ENCODE results near the gene PTPRQ.

PTPRQ gene

GRCh38 chr12:80717856-80718255 is 273.8 kb downstream of the PTPRQ start (continued):
- TF ChIP-seq CSRNP3 (CRISPR knock-in tag; IDR thresholded peaks at IDR 0.05) (no peak), RARB (CRISPR knock-in tag; IDR thresholded peaks at IDR 0.05) (no peak), PATZ1 (CRISPR knock-in tag; IDR thresholded peaks at IDR 0.05; ENCODE audit: borderline replicate concordance) (no peak), ARNTL (CRISPR knock-in tag; IDR thresholded peaks at IDR 0.05; ENCODE audit: borderline replicate concordance, low read depth) (no peak), ISL1 (CRISPR knock-in tag; IDR thresholded peaks at IDR 0.05) (no peak), TOX (CRISPR knock-in tag; IDR thresholded peaks at IDR 0.05; ENCODE audit: borderline replicate concordance) (no peak)

GRCh38 chr12:80720516-80720915 is 276.5 kb downstream of the PTPRQ start:
- ATAC-seq, result no peak
- no peak for TF ChIP-seq CSDC2 (CRISPR knock-in tag; IDR thresholded peaks at IDR 0.05)

GRCh38 chr12:80721326-80721725 is 277.3 kb downstream of the PTPRQ start:
- ATAC-seq, result no peak

More at GRCh38 chr12:80721326-80721725, 277.3 kb downstream of the PTPRQ start:
- TF ChIP-seq PATZ1 (CRISPR knock-in tag; IDR thresholded peaks at IDR 0.05; ENCODE audit: borderline replicate concordance), result no peak
- no peak for TF ChIP-seq ESRRG (CRISPR knock-in tag; IDR thresholded peaks at IDR 0.05)
- TF ChIP-seq ZNF70 (CRISPR knock-in tag; IDR thresholded peaks at IDR 0.05), result no peak
- TF ChIP-seq ZFP3 (CRISPR knock-in tag; IDR thresholded peaks at IDR 0.05), result no peak
- no peak for TF ChIP-seq TCF4 (CRISPR knock-in tag; IDR thresholded peaks at IDR 0.05; ENCODE audit: borderline replicate concordance)
- no peak for TF ChIP-seq ZNF565 (CRISPR knock-in tag; conservative IDR thresholded peaks at IDR 0.05; ENCODE audit: low read depth)
- no peak for TF ChIP-seq GLIS3 (CRISPR knock-in tag; IDR thresholded peaks at IDR 0.05)
- TF ChIP-seq ZC3H10 (CRISPR knock-in tag; IDR thresholded peaks at IDR 0.05), result no peak
- no peak for TF ChIP-seq TSHZ2 (CRISPR knock-in tag; IDR thresholded peaks at IDR 0.05)
- no peak for TF ChIP-seq ISL1 (CRISPR knock-in tag; IDR thresholded peaks at IDR 0.05)
